Stimulated activated CD8-positive, alpha-beta memory T cell treated with anti-CD3 and anti-CD28 coated beads, Interleukin-2, amount 100 ng/mL, for 1 hour (primary cell): Measurements from ENCODE around the gene TBC1D9.

Experiments used
- DNase-seq, 2 donors: peaks; one replicate each; pipeline ENCODE4 v3.0.0-alpha.2; 2020; ENCODE audit warnings: low read depth in 2 of 2

The TBC1D9 gene

DNA sequence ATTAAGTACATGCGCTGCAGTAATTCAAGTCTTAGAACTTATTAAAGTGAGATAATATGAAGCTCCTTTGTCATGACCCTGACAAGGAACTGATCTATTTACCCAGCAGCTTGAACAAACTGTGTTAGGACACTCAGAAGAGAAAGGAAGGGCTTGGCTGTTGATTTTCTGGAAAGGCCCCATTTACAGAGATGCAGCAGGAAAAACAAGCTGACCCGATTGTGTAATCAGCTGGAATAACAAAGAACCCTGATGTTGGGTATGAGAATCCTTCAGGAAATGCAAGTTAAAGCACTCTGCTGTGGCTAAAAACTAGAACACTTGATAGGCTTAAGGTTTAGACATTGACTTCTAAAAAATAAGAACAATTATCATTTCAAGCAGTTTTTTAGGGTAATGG is 64.8 kb downstream of the TBC1D9 start:
- no peak for DNase-seq

DNA sequence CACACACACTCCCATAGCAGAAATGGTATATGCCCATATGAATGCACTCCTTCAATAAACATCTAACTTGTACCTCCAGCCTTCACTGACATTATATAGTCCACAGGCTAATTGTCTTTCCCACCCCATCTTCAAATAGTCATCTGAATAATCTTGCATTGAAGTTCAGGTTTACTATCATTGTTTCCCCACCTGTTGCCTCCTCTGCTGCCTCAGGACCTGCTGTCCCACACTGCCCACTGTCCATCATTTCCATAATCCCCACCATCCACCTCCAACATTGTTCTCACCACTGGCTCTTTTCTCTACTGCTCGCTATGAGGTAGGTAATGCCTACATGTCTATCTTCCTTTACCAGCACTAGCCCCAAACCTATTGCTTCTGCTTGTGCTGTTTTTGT is 66.1 kb downstream of the TBC1D9 start:
- DNase-seq, result no peak

DNA sequence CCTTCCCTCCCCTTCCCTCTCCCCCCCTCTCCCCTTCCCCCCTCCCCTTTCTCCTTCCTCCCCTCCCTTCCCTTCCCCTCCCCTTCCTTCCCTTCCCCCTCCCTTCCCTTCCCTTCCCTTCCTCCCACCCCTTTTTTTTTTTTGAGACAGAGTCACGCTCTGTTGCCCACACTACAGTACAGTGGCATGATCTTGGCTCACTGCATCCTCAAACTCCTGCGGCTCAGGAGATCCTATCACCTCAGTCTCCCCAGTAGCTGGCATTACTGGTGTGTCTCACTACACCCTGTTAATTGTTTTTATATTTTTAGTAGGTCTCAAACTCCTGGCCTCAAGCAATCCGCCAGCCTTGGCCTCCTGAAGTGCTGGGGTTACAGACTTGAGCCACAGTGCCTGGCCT is 66.6 kb downstream of the TBC1D9 start:
- no peak for DNase-seq

DNA sequence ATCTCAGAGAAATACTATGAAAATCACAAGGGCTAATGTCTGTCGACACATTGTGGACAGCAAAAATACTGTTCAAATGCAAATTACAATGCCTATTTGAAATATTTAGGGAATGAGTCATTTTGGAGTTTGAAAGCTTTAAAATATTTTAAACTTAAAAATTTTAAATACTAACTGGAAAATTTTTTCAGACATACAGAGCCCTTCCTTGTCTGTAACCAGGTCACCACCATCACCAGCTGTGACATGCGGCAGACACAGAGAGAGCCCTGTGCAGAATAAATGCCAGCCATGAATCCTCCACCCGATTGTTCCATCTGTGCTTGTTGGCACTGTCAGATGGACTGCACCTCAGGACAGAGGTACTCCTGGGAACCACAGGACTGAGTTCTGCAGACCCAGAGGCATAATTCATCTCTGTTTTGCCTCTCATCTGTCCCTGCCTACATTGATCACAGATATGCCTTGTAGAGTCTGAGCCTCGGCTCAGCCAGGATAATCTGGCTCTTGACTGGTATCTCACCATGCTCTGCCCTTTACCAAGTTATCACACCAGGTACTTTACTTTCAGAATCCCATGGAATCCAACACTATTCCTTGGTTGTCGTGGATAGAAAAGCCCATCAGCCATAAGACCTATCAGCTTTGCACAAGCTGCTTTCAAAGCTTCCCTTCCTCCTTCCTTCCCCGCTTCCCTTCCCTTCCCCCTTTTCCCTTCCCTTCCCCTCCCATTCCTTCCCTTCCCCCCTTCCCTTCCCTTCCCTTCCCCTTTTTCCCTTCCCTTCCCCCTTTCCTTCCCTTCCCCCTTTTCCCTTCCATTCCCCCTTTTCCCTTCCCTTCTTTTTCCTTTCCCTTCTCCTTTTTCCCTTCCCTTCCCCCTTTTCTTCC is 67.2 kb downstream of the TBC1D9 start:
- DNase-seq, result no peak

DNA sequence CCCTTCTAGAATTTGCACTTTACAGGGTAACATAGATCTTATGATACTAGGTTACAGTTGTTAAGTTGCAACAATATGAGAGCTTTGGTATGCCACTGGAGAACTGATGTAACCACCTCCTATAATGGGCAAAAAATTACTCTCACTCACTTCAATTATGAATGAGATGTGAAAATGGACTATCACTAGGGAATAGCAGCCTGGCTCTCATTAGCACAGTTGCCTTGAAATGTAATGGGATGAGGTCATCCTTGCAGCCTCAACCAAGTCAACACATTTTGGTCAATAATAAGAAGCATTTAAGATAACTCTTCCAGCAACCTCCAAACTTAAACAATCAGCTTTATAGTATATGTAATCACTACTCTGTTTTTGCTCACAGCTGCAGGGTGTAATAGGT is 69.4 kb downstream of the TBC1D9 start:
- DNase-seq, result no peak

DNA sequence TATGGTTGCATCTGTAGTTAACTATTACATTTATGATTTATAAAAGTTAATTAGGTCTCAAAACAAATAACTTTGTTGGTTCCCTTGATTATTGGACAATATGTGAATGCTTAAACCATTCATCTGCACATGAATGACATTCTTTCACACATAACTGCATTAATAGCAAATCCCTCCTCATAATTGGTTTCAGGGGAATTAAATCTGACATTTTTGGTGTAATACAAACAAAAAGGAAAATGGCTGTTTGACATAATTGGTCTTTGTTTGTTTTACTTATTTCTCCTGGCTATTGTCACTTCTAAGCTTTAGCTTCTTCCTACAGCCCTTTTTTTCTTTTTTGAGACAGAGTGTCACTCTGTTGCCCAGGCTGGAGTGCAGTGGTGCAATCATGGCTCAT is 71.9 kb downstream of the TBC1D9 start:
- no peak for DNase-seq

DNA sequence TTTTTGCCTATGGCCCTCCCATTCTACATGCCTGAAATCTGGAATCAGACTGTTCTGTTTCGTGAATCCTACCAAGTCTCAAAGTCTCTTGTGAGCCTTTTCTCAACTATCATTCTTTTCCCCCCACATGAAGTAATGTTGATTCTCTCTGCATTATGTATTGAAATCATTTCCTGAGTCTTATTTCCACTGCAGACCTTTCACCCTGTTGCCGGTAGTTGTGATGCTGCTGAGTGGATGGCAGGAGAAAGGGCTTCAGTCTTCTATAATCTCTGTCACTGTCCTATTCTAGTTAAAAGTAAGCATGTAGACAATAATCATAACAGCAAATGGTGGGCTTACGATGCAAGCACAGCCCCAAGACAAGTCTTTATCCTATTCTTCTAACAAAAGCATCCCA is 75.0 kb downstream of the TBC1D9 start:
- DNase-seq, result no peak

DNA sequence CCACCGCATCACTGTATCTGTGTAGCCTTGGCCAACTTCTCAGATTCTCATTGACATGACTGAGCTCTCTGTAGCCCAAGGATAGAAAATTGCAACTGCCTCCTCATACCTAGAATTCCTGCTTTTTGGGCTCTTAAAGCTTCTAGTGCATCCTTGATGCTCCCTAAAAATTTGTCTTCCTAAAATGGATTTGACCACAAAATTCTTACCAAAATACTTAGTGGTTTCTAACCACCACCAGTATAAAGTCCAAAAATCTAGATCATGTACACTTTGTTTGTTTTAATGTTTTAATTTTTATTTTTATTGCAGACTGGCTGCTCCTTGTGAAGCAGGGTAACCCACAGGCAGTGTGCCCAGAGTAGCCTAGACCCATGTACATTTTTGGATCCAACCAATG is 75.5 kb downstream of the TBC1D9 start:
- no peak for DNase-seq

DNA sequence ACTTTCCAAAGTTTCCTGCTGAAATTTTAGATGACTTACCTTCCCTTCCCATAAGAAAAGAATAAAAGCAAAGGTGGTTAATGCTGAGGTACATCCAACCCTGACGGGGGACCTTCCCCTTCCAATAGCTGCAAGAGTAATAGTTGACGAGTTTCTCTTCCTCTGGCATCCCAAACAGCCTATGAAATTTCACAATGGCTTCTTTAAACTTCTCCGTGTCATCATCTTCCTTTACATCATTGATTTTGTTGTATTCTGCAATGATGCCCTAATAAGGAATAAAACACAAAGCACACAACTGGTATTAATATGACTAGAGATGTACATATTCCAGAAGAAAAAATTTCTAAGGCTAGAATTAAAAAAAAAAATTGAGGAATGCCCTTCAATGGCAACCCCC is 76.6 kb downstream of the TBC1D9 start:
- DNase-seq, result no peak

DNA sequence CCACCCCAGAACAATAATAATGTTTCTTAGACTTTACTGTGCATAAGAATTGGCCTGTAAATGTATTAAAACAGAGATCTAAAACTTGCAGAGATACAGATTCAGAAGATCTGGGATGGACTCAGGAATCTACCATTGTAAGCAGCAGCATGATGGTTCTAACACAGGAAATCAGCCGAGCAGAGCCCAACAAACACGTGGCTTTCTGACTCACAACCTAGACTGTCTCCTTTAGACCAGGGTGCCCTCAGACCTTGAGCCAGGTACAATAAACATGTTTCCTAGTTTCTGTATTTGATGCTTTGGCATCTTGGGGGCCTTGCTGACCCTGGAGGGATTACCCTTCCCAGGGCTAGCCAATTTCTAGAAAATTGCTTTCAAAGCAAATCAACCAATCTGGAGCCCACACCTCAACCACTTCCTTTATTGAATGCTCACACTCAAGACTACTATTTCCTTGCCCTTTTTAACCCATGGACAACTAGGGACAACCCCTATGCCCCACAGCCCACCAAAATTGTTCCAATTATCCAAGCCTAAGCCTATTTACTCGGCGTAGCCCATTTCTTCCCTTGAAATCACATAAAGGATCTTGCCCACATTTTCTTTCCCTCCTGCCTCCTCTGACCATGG is 80.5 kb downstream of the TBC1D9 start:
- no peak for DNase-seq

DNA sequence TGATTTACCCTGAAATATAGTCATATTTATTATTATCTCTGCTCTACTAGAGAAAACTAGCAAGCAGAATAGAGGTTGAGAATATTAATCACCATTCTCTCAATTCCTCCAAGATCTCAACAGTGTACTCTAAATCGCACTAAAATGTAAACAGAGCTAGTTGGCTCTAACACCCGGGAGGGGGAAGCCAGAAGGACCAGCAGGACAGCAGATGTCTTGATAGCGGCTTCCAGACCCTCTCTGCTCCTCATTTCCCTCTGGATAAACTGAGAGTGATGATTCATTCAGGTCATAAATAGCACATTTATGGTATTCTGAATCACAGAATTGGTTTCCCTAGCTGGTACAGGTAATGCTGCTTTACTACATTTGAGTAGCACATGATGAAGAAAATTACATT is 82.5 kb downstream of the TBC1D9 start:
- DNase-seq, result no peak

DNA sequence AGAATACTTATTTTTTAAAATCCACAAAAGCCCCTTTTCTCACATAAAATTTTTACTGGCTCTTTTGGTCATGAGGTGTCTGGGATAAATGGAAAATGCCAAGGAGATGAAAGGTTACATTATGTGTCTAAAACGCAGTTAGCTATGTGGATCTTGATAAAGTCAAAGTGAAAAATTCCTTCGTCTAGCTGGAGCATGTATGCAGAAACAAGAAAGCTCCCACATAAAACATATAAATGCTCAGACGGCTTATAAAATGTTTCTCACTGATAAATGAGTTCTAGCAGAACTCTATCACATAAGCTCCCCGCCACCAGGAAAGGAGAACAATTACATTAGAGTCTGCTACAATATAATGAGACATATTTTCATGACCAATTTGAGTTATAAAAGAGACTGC is 83.8 kb downstream of the TBC1D9 start:
- DNase-seq, result no peak

DNA sequence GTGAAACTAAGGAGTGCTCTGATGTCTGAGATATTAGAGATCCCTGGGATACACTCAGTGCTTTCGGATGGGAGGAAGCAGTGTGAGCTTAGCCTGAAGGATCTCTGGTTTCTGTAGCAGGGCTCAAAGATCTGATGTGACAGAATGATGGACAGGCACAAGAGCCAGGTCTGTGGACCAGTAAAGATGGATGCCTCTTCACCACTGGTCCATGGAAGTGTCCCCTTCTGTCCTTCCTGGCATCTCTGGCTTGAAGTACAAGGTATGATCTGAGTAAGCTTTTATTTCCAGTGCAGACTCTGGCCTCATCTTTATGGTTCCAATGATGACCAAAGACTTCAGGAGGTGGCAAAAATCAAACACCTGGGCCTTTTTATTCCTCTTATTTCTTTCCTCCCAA is 88.1 kb downstream of the TBC1D9 start:
- no peak for DNase-seq

DNA sequence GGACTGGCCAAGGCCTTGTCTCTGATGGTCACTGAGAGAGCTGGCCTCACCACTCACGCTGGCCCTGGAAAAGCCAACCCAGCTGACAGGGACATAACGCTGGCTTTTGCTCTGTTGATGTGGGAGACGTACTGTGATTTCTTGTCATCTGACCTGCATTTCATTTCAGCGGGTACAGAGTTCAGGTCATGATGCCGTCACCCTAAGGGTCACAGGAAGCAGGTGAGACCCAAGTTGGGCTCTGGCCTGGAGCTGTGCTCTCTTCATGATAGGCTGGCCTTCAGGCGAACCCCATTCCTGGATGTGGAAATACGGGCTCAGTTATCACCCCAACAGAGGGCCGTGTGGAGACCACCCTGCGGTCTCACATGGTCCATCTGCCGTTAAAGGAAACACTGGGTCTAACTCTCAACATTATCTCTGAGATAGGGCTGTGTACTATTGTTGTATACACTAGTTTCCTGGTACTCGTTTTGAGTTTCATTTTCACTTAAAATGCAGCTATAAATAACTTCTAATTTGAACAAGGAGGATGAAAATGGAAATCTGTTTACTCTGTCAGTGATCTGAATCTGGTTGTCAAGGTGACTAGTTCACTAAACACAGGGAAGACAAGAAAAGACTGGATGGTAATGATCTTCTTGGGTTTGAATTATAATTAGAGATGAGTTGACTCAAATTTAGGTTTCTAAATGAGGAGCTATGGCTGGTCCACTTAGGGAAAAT is 89.1 kb downstream of the TBC1D9 start:
- DNase-seq, result no peak

DNA sequence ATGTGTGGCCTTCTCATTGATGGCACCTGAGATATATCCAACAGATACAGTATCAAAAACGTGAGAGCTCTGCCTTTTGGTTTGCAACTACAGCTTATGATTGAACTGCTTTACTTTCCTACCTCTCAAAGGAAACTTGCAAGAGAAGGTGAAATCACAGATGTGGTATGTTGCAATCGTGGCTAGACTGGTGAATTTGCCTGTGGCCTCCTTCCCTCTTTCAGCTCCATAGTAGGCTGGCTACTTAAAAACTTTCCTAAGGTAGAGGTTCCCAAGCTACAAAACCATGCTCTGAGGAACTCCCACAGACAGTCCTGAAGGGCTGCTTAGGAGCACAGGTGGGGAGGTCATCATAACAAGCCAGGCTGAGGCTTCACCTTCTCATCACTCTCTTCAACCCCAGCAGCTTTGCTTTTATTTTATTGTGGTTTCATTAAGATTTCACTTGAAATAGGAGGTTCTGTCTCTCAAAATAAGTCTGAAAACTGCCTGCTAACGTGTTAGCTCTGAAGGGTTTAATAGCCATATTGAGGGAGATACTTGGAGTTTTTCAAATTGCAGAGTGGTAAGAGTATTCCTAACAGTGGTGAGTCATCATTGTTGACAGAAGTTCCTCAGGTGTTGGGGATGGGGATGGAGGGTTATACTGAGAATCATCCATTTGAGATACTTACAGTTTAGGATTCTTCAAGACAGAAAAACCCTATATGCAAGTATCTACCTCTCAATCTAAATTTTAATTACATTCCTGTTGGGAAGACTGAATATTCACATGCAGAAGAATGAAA is 93.9 kb downstream of the TBC1D9 start:
- DNase-seq, result no peak

DNA sequence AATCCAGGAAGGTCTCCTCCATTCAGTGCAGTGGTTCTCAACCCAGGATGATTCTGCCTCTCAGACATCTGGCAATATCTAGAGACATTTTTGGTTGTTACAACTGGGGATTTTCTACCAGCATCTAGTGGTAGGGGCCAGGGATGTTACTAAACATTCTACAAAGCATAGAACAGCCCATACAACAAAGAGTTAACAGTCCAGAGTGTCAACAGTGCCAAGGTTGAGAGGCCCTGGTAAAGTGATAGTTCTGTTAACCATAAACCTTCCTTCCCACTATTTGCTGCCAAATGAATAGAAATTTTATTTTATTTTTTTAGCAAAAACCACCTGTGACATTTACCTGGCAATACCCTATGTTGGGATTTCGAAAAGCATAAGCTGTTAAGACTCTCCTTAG is 94.6 kb downstream of the TBC1D9 start:
- no peak for DNase-seq

DNA sequence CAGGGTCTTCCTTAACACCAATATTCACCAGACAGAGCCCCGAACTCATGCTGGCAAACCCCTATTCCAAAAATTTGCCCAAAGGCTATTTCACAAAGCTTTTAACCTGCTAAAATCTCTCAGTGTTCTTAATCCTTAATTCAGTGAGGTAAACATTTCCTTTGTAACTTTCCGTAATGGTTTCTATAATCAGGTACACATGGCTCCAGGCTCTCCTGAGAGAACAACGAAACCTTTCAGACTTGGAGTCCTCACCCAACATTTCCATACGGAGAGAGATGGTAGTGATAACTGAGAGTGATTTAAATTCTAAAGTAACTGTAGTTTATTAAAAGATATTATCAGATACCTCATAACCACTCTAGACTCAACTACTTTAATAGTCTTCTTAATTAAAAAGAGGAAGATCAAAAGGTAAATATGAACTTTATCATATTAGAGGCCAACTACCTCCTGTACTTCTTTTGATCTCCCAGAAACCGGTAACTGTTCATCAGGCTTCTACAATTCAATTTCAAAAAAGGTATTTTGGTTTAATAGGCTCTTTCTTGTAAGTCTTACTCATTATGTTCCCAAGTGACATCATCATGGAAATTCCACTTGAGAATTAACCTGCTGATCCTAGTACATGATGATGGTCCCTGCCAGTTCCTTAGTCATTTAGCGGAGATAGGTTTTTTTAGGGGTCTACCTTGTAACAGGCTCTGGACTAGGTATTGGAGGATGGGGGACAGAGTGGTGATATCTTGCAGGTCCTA is 96.1 kb downstream of the TBC1D9 start:
- DNase-seq, result no peak

DNA sequence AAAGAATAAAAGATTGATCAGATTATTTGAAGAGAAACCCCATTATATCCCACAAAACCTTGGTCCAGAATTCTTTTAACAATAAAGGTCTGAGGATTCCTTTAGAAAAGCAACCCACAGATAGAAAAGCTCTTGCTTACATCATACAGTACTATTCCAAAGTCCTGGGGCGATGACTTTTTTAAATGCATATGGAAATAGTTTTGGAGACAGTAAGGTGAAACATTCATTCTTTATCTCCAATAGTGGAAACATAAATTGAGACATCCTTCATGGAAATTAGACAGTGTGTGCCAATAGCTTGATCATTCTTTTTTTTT is 101.7 kb downstream of the TBC1D9 start:
- DNase-seq, result no peak

DNA sequence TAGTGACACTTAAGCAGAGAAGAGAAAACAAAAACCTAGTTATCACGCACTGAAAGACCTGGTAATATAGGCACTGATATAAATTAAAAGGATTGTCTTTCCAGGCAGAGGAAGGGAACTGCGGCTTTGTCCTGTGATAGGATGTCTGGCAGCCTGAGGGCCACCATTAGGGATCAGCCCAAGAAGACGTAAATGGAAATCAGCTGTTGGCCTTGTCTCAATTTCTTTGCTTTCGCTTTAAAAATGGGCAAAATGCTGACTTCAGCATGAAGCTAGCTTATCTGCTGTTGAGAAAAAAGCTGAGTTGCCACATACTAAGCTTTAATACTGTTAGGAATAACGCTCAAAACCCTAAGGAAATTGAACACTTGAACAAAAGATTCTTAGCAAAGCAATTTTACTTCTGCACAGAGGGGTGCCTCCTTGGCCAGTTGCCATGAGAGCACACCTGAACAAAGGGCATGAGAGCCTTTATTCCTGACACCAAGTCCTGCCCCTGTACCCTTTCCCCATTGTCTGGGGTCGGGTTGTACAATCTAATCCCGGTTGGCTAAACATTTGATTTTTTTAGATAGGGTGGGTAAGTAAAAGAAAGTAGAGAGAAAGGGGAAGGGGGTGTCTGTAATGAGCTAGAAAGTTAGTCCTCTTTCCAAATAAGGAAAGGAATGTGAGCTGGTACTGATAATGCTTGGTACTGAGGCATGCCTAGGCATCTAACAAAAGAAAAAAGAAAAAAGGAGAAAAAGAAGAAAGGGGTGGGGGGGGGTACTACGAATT is 102.3 kb downstream of the TBC1D9 start:
- no peak for DNase-seq

DNA sequence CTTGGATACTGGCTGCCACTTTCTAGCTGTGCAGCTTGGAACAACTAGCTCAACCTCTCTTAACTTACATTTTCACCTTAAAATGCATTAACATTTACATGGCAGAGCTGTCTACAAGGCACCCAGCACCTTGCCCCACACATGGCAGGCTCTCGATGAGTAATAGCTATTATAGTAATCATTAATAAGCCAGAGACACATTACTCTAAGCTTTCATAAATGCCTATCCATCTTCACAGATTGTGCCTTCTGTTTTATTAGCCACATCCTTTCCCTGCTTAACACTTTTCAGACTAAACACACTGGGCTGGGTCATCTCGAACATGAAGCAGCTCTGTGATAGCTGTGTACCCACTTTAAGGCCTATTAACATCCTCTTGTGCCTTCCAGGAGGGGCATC is 103.6 kb downstream of the TBC1D9 start:
- no peak for DNase-seq
